K562 (cell line): ENCODE data around the gene CSTF1. TPM values are rescaled to one million over a fixed set of nuclear protein-coding genes. Genes with fewer than 3 reads are reported as not detected.
A peak's percentile ranks its signal among the peaks of the same experiment; 100 is the strongest.

Experiments
- ETS2 ChIP-seq: IDR thresholded peaks from 2 replicates; pipeline ENCODE4 v1.6.1; 2016; ENCODE audit warnings: borderline replicate concordance, missing genetic modification characterization, mild to moderate bottlenecking, moderate library complexity, missing compliant biosample characterization; ENCODE audit not compliant: poor library complexity, severe bottlenecking
- FOXK2 ChIP-seq, 2 experiments: fragments of 450-650 bp; IDR thresholded peaks in 1 of 2; conservative IDR thresholded peaks in 1 of 2; 2 replicates each; pipeline ENCODE4 v1.6.1; 2016; ENCODE audit warnings: low read depth in 2 of 2, mild to moderate bottlenecking in 1 of 2
- MAFG ChIP-seq: fragments of 450-650 bp; conservative IDR thresholded peaks from 2 replicates; pipeline ENCODE4 v1.6.1; 2016; ENCODE audit warnings: missing genetic modification characterization, missing compliant biosample characterization
- MAZ ChIP-seq, 2 experiments: fragments of 450-650 bp in 1 of 2; sonication (generic) in 1 of 2; formaldehyde crosslinking; IDR thresholded peaks in 1 of 2; conservative IDR thresholded peaks in 1 of 2; 2 replicates each; pipeline versions ENCODE4 v1.4.0 to v1.5.0; 2020; ENCODE audit warnings: mild to moderate bottlenecking in 1 of 2, missing genetic modification reagents in 1 of 2
- NCOR1 ChIP-seq: fragments of 450-650 bp; IDR thresholded peaks from 2 replicates; pipeline ENCODE4 v1.6.1; 2016; ENCODE audit warnings: mild to moderate bottlenecking, moderate library complexity
- OTX1 ChIP-seq: fragments of 450-650 bp; formaldehyde crosslinking; IDR thresholded peaks from 2 replicates; pipeline ENCODE4 v1.4.0; 2022; ENCODE audit warnings: mild to moderate bottlenecking
- POLR2AphosphoS2 ChIP-seq: IDR thresholded peaks from 2 replicates; pipeline ENCODE4 v1.6.1; 2012; ENCODE audit warnings: low read length, improper control_type of control experiment
- PREB ChIP-seq: sonication (generic); formaldehyde crosslinking; IDR thresholded peaks from 2 replicates; pipeline ENCODE4 v1.8.1; 2023; ENCODE audit warnings: mild to moderate bottlenecking, missing genetic modification reagents
- SP2 ChIP-seq: IDR thresholded peaks from 2 replicates; pipeline ENCODE4 v1.6.1; 2011; ENCODE audit warnings: mild to moderate bottlenecking, low read depth, low read length, moderate library complexity; ENCODE audit not compliant: poor library complexity, severe bottlenecking; ENCODE audit errors: extremely low read depth
- TOE1 ChIP-seq, 2 experiments: fragments of 450-650 bp in 1 of 2; sonication (generic) in 1 of 2; formaldehyde crosslinking in 1 of 2; IDR thresholded peaks; 2 replicates each; pipeline versions ENCODE4 v1.7.1 to v1.8.0; 2016 to 2022; ENCODE audit warnings: borderline replicate concordance in 2 of 2, mild to moderate bottlenecking in 2 of 2, antibody characterized with exemption in 1 of 2, inconsistent platforms in 1 of 2, low read depth in 1 of 2, missing genetic modification reagents in 1 of 2, moderate library complexity in 1 of 2
- ZBTB40 ChIP-seq, 2 experiments: fragments of 450-650 bp in 1 of 2; sonication (generic) in 1 of 2; formaldehyde crosslinking in 1 of 2; IDR thresholded peaks; 2 replicates each; pipeline versions ENCODE4 v1.7.1 to v1.9.0; 2016 to 2022; ENCODE audit warnings: inconsistent platforms in 1 of 2, mild to moderate bottlenecking in 1 of 2, missing genetic modification reagents in 1 of 2
- ZC3H4 ChIP-seq: sonication (generic); formaldehyde crosslinking; IDR thresholded peaks from 2 replicates; pipeline ENCODE4 v1.9.0; 2021; ENCODE audit warnings: missing genetic modification reagents, borderline replicate concordance
- ZNF395 ChIP-seq: fragments of 200-800 bp; sonication (Bioruptor generic); IDR thresholded peaks from 2 replicates; pipeline ENCODE4 v1.6.1; 2017; ENCODE audit warnings: missing genetic modification characterization, missing compliant biosample characterization
- polyA plus RNA-seq, 8 experiments: library from polyadenylated mRNA; depleted of rRNA in 4 of 8; stranded (reverse) in 5 of 8; unstranded in 3 of 8; fragments of >200 nt; fragmentation: Nextera tagmentation in 2 of 8; fragmentation: Illumina TruSeq in 1 of 8; extraction: Ambion mirVana in 2 of 8; extraction: Trizol in 1 of 8; gene quantifications; 2 replicates each; pipeline versions ENCODE4 v1.2.1 to v1.2.3, GENCODE V29; 2011 to 2014; ENCODE audit warnings: inconsistent platforms in 1 of 8, missing spikeins in 1 of 8
- total RNA-seq, 7 experiments: library from RNA; depleted of rRNA in 6 of 7; stranded (reverse); fragments of >200 nt in 6 of 7; fragmentation: Illumina TruSeq in 2 of 7; extraction: Trizol in 2 of 7; gene quantifications; 2 replicates each; pipeline versions ENCODE4 v1.2.1 to v1.2.3, GENCODE V29; 2011 to 2021; ENCODE audit warnings: low replicate concordance in 1 of 7

Gene CSTF1
- total and polyA plus RNA-seq, 9 of the 15 experiments (the other 6 are each of a cell fraction or from before 2014, with no cell fraction given), result 30.8 to 110 (median 53.4) TPM

GRCh38 chr20:56414842-56415765 is 22.7 kb downstream of the CSTF1 start (continued):
- TF ChIP-seq MAZ (CRISPR knock-in tag; conservative IDR thresholded peaks at IDR 0.05 in 1 of 2, IDR thresholded peaks at IDR 0.05 in 1 of 2) (no peak), PREB (CRISPR knock-in tag) (no peak), ETS2 (tag) (no peak), MAFG (tag) (peak; percentile 46), ZC3H4 (no peak), OTX1 (CRISPR knock-in tag) (no peak), ZNF395 (CRISPR knock-in tag) (no peak), ZBTB40 (IDR thresholded peaks at IDR 0.05) (no peak), ZBTB40 (CRISPR knock-in tag; IDR thresholded peaks at IDR 0.05) (no peak), NCOR1 (peak; percentile 33; the same call in 1 of the 2 replicates), FOXK2 (conservative IDR thresholded peaks at IDR 0.05 in 1 of 2, IDR thresholded peaks at IDR 0.05 in 1 of 2; ENCODE audit: low read depth in 2 of 2) (no peak; a peak in 1 of 4 replicates), SP2 (no peak), TOE1 (IDR thresholded peaks at IDR 0.05; ENCODE audit: borderline replicate concordance) (no peak), TOE1 (CRISPR knock-in tag; IDR thresholded peaks at IDR 0.05; ENCODE audit: borderline replicate concordance, low read depth) (no peak), POLR2AphosphoS2 (no peak)
